ENCODE results near the gene SPINT4.
"Not testable (repeated sequence)": the region's sequence is repeated elsewhere in the genome, so short reads cannot be mapped to it uniquely, and the experiment has no call there.

Gene SPINT4

DNA sequence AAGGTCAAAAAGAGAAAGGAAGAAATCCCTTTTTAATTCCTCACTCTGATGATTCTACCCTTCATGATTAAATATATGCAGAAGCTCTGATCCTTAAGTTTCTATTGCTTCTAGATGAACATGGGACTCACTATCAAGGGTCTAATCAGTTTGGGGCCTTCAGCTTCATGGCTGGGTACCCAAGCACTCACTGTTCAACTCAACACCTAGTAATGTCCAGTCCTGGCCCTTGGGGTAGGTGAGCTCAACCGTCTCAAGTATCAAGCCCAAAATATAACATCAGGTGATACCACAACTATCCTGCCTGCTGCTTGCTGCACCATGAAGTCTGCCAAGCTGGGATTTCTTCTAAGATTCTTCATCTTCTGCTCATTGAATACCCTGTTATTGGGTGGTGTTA, at the start of gene SPINT4:
Gene SPINT4, plus strand, starts transcription at position 301 of the 400 bp plus-strand sequence. Its CDS starts 21 bp downstream, at position 322.
- no peaks in the 10 kb centered on the region for H3K9me3 ChIP-seq (ENCODE audit: control insufficient read depth in 5 of 5, low read length in 5 of 5)
- no peak within 1 kb of the TSS for H3K4me3 ChIP-seq (ENCODE audit: low read depth in 1 of 5, low read length in 5 of 5)
- H3K4me1 ChIP-seq (ENCODE audit: control insufficient read depth in 5 of 5, insufficient read depth in 5 of 5, low read length in 5 of 5) = no peaks in the 10 kb centered on the region
- peaks cover 0 to 2% (median 0%) of the 10 kb centered on the region in 5 donors for H3K27me3 ChIP-seq (ENCODE audit: control insufficient read depth in 5 of 5, insufficient read depth in 4 of 5, low read length in 5 of 5)
- no peak within 1 kb of the TSS for H3K27ac ChIP-seq (ENCODE audit: low read depth, low read length)
- no peak within 1 kb of the TSS for H3K9ac ChIP-seq (ENCODE audit: low read length in 5 of 5)
- H3K36me3 ChIP-seq (ENCODE audit: control insufficient read depth in 5 of 5, insufficient read depth in 5 of 5, low read length in 5 of 5) = no peaks in the 10 kb centered on the region

GRCh38 chr20:45672765-45673164, 49.4 kb upstream of the SPINT4 start:
- Histone ChIP-seq H3K4me1 (ENCODE audit: control insufficient read depth in 5 of 5, insufficient read depth in 5 of 5, low read length in 5 of 5) (no peaks in the 10 kb centered on the region), H3K4me3 (ENCODE audit: low read depth in 1 of 5, low read length in 5 of 5) (no peak overlapping the region), H3K36me3 (ENCODE audit: control insufficient read depth in 5 of 5, insufficient read depth in 5 of 5, low read length in 5 of 5) (no peaks in the 10 kb centered on the region), H3K9me3 (ENCODE audit: control insufficient read depth in 5 of 5, low read length in 5 of 5) (peaks cover 0 to 9% (median 2%) of the 10 kb centered on the region in 5 donors), H3K27ac (ENCODE audit: low read depth, low read length) (no peak overlapping the region), H3K9ac (ENCODE audit: low read length in 5 of 5) (no peak overlapping the region), H3K27me3 (ENCODE audit: control insufficient read depth in 5 of 5, insufficient read depth in 4 of 5, low read length in 5 of 5) (peaks cover 0 to 2% (median 0%) of the 10 kb centered on the region in 5 donors)

DNA sequence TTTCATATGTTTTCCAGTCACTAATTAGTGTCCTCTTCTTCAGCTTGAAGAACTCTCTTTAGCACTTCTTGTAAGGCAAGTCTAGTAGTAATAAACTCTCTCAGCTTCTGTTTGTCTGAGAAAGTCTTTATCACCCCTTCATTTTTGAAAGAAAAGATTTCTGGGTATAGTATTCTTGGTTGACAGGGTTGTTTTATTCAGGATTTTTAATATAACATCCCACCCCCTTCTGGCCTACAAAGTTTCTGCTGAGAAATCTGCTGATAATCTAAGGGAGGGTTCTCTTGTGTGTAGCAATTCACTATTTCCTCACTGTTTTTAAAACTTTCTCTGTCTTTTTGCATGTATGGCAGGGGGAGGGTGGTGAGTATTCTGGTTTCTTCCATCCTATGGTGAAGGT, 42.5 kb upstream of the SPINT4 start:
- Histone ChIP-seq H3K27ac (ENCODE audit: low read depth, low read length) (no peak overlapping the region), H3K36me3 (ENCODE audit: control insufficient read depth in 5 of 5, insufficient read depth in 5 of 5, low read length in 5 of 5) (no peaks in the 10 kb centered on the region), H3K9me3 (ENCODE audit: control insufficient read depth in 5 of 5, low read length in 5 of 5) (peaks cover 16 to 38% (median 27%) of the 10 kb centered on the region in 5 donors), H3K9ac (ENCODE audit: low read length in 5 of 5) (no peak overlapping the region), H3K4me3 (ENCODE audit: low read depth in 1 of 5, low read length in 5 of 5) (peak overlapping the region in 1 of 5 donors; percentile 5), H3K4me1 (ENCODE audit: control insufficient read depth in 5 of 5, insufficient read depth in 5 of 5, low read length in 5 of 5) (no peaks in the 10 kb centered on the region), H3K27me3 (ENCODE audit: control insufficient read depth in 5 of 5, insufficient read depth in 4 of 5, low read length in 5 of 5) (peaks cover 0 to 2% (median 0%) of the 10 kb centered on the region in 5 donors)

- Histone ChIP-seq H3K27me3 (ENCODE audit: control insufficient read depth in 5 of 5, insufficient read depth in 4 of 5, low read length in 5 of 5) (peaks cover 0 to 8% (median 0%) of the 10 kb centered on the region in 5 donors), H3K9ac (ENCODE audit: low read length in 5 of 5) (no peak overlapping the region), H3K27ac (ENCODE audit: low read depth, low read length) (no peak overlapping the region), H3K9me3 (ENCODE audit: control insufficient read depth in 5 of 5, low read length in 5 of 5) (peaks cover 0 to under 1% (median 0%) of the 10 kb centered on the region in 5 donors), H3K4me3 (ENCODE audit: low read depth in 1 of 5, low read length in 5 of 5) (no peak overlapping the region), H3K4me1 (ENCODE audit: control insufficient read depth in 5 of 5, insufficient read depth in 5 of 5, low read length in 5 of 5) (no peaks in the 10 kb centered on the region), H3K36me3 (ENCODE audit: control insufficient read depth in 5 of 5, insufficient read depth in 5 of 5, low read length in 5 of 5) (no peaks in the 10 kb centered on the region)
Measured at GRCh38 chr20:45685896-45686295, 36.3 kb upstream of the SPINT4 start.

DNA sequence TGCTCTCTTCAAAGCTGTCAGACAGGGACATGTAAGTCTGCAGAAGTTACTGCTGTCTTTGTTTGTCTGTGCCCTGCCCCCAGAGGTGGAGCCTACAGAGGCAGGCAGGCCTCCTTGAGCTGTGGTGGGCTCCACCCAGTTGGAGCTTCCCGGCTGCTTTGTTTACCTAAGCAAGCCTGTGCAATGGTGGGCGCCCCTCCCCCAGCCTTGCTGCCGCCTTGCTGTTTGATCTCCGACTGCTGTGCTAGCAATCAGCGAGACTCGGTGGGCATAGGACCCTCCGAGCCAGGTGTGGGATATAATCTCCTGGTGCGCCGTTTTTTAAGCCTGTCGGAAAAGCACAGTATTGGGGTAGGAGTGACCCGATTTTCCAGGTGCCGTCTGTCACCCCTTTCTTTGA, 28.8 kb upstream of the SPINT4 start:
- H3K36me3 ChIP-seq (ENCODE audit: control insufficient read depth in 5 of 5, insufficient read depth in 5 of 5, low read length in 5 of 5); H3K9ac ChIP-seq (ENCODE audit: low read length in 5 of 5); H3K4me1 ChIP-seq (ENCODE audit: control insufficient read depth in 5 of 5, insufficient read depth in 5 of 5, low read length in 5 of 5); H3K27ac ChIP-seq (ENCODE audit: low read depth, low read length); H3K4me3 ChIP-seq (ENCODE audit: low read depth in 1 of 5, low read length in 5 of 5); H3K27me3 ChIP-seq (ENCODE audit: control insufficient read depth in 5 of 5, insufficient read depth in 4 of 5, low read length in 5 of 5); H3K9me3 ChIP-seq (ENCODE audit: control insufficient read depth in 5 of 5, low read length in 5 of 5): not testable (repeated sequence)

- Histone ChIP-seq H3K27ac (ENCODE audit: low read depth, low read length) (no peak overlapping the region), H3K4me1 (ENCODE audit: control insufficient read depth in 5 of 5, insufficient read depth in 5 of 5, low read length in 5 of 5) (no peaks in the 10 kb centered on the region), H3K27me3 (ENCODE audit: control insufficient read depth in 5 of 5, insufficient read depth in 4 of 5, low read length in 5 of 5) (no peaks in the 10 kb centered on the region), H3K9me3 (ENCODE audit: control insufficient read depth in 5 of 5, low read length in 5 of 5) (no peaks in the 10 kb centered on the region), H3K4me3 (ENCODE audit: low read depth in 1 of 5, low read length in 5 of 5) (no peak overlapping the region), H3K9ac (ENCODE audit: low read length in 5 of 5) (no peak overlapping the region), H3K36me3 (ENCODE audit: control insufficient read depth in 5 of 5, insufficient read depth in 5 of 5, low read length in 5 of 5) (no peaks in the 10 kb centered on the region)
Measured at GRCh38 chr20:45695496-45695895, 26.7 kb upstream of the SPINT4 start.

- H3K4me1 ChIP-seq (ENCODE audit: control insufficient read depth in 5 of 5, insufficient read depth in 5 of 5, low read length in 5 of 5) = no peaks in the 10 kb centered on the region
- no peak overlapping the region for H3K27ac ChIP-seq (ENCODE audit: low read depth, low read length)
- H3K27me3 ChIP-seq (ENCODE audit: control insufficient read depth in 5 of 5, insufficient read depth in 4 of 5, low read length in 5 of 5) = peaks cover 0 to 2% (median 0%) of the 10 kb centered on the region in 5 donors
- H3K9ac ChIP-seq (ENCODE audit: low read length in 5 of 5) = no peak overlapping the region
- no peaks in the 10 kb centered on the region for H3K9me3 ChIP-seq (ENCODE audit: control insufficient read depth in 5 of 5, low read length in 5 of 5)
- H3K36me3 ChIP-seq (ENCODE audit: control insufficient read depth in 5 of 5, insufficient read depth in 5 of 5, low read length in 5 of 5) = no peaks in the 10 kb centered on the region
- H3K4me3 ChIP-seq (ENCODE audit: low read depth in 1 of 5, low read length in 5 of 5) = no peak overlapping the region
Measured at GRCh38 chr20:45701104-45701503, 21.0 kb upstream of the SPINT4 start.

- H3K27ac ChIP-seq (ENCODE audit: low read depth, low read length) = no peak within 1 kb of the TSS
- no peak within 1 kb of the TSS for H3K4me3 ChIP-seq (ENCODE audit: low read depth in 1 of 5, low read length in 5 of 5)
- H3K4me1 ChIP-seq (ENCODE audit: control insufficient read depth in 5 of 5, insufficient read depth in 5 of 5, low read length in 5 of 5) = no peaks in the 10 kb centered on the region
- H3K27me3 ChIP-seq (ENCODE audit: control insufficient read depth in 5 of 5, insufficient read depth in 4 of 5, low read length in 5 of 5) = peaks cover 0 to 3% (median 0%) of the 10 kb centered on the region in 5 donors
- no peaks in the 10 kb centered on the region for H3K36me3 ChIP-seq (ENCODE audit: control insufficient read depth in 5 of 5, insufficient read depth in 5 of 5, low read length in 5 of 5)
- H3K9me3 ChIP-seq (ENCODE audit: control insufficient read depth in 5 of 5, low read length in 5 of 5) = no peaks in the 10 kb centered on the region
- no peak within 1 kb of the TSS for H3K9ac ChIP-seq (ENCODE audit: low read length in 5 of 5)
Measured at GRCh38 chr20:45701873-45702272, 20.3 kb upstream of the SPINT4 start, which contains the start of gene WFDC13. TSS of gene WFDC13 (plus strand) at chr20:45702038. CDS start at chr20:45702124, 86 bp downstream.

- Histone ChIP-seq H3K9me3 (ENCODE audit: control insufficient read depth in 5 of 5, low read length in 5 of 5) (no peaks in the 10 kb centered on the region), H3K27me3 (ENCODE audit: control insufficient read depth in 5 of 5, insufficient read depth in 4 of 5, low read length in 5 of 5) (peaks cover 0 to 3% (median 0%) of the 10 kb centered on the region in 5 donors), H3K27ac (ENCODE audit: low read depth, low read length) (no peak within 1 kb of the TSS), H3K4me3 (ENCODE audit: low read depth in 1 of 5, low read length in 5 of 5) (no peak within 1 kb of the TSS), H3K4me1 (ENCODE audit: control insufficient read depth in 5 of 5, insufficient read depth in 5 of 5, low read length in 5 of 5) (no peaks in the 10 kb centered on the region), H3K36me3 (ENCODE audit: control insufficient read depth in 5 of 5, insufficient read depth in 5 of 5, low read length in 5 of 5) (no peaks in the 10 kb centered on the region), H3K9ac (ENCODE audit: low read length in 5 of 5) (no peak within 1 kb of the TSS)
Measured at GRCh38 chr20:45704969-45705637, 17.0 kb upstream of the SPINT4 start, which contains the start of gene WFDC10B. TSS of gene WFDC10B (minus strand) at chr20:45705019. CDS start at chr20:45685992, 19,027 bp downstream.

- not testable (repeated sequence) for H3K4me3 ChIP-seq (ENCODE audit: low read depth in 1 of 5, low read length in 5 of 5); H3K9me3 ChIP-seq (ENCODE audit: control insufficient read depth in 5 of 5, low read length in 5 of 5); H3K36me3 ChIP-seq (ENCODE audit: control insufficient read depth in 5 of 5, insufficient read depth in 5 of 5, low read length in 5 of 5); H3K4me1 ChIP-seq (ENCODE audit: control insufficient read depth in 5 of 5, insufficient read depth in 5 of 5, low read length in 5 of 5); H3K9ac ChIP-seq (ENCODE audit: low read length in 5 of 5); H3K27me3 ChIP-seq (ENCODE audit: control insufficient read depth in 5 of 5, insufficient read depth in 4 of 5, low read length in 5 of 5); H3K27ac ChIP-seq (ENCODE audit: low read depth, low read length)
Measured at GRCh38 chr20:45716141-45716688, 5.9 kb upstream of the SPINT4 start.
